A549 treated with Mapracorat at 1 μM for 4 hours (cell line): ENCODE results near the gene KIF26B. TPM values are rescaled to one million over a fixed set of nuclear protein-coding genes. Genes with fewer than 3 reads are reported as not detected.

Source experiments
- total RNA-seq: library from RNA; stranded (reverse); fragments of 200-300 nt; extraction: Qiagen RNA extraction; gene quantifications from 5 replicates; pipeline ENCODE4 v1.2.3, GENCODE V29; 2022

KIF26B gene
- total RNA-seq: 0.01 to 0.10 TPM (median 0.04 TPM) in 5 replicates

DNA sequence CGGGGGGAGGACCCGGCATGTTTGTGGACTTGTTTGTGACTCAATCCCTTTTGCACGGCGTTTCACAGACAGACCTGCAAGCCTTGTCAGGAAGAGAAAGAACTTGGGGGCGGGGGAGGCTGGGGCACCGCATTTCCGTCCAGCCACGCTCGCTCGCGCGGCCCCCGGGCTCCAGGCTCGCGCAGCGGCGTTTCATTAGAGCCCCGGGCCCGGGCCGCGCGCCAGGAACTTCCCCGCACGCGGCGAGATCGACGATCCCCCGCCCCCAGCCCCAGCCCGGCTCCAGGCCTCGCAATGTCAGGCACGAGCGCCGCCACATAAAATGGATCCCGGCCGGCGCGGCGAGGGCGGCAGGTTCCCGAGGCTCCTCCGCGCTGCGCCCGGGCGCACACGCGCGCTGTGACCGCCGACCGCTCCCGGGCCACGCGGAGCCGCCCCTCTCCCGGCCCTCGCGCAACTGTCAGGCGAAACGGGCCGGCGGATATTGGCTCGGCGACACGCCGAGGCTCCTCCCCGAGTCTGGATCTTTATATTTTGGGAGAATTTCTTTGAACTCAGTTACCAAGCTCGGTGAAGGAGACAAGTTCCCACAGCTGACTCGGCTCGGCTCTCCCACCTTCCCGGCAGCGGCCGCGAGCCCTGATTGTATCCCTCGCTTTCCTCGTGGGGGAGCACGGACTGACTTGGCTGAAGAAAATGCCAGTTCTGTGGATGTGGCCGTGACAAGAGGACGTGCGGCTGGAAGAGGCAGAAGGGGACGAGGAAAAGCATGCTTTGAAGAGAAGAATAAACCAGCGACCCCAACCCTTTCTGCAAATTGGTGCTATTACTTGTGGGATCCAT, at the start of gene KIF26B:
TSS of gene KIF26B (plus strand) at position 557 of the 843 bp plus-strand sequence. CDS start 440 bp downstream, outside the sequence.

